ENCODE measurements around the gene OR52D1. TPM values are rescaled to one million over a fixed set of nuclear protein-coding genes. Genes with fewer than 3 reads are reported as not detected.

OR52D1 gene
- total and polyA plus RNA-seq, 9 of the 15 experiments (the other 6 are each of a cell fraction or from before 2014, with no cell fraction given): 0.14 to 1.3 (median 0.97) TPM; not detected in 6

DNA sequence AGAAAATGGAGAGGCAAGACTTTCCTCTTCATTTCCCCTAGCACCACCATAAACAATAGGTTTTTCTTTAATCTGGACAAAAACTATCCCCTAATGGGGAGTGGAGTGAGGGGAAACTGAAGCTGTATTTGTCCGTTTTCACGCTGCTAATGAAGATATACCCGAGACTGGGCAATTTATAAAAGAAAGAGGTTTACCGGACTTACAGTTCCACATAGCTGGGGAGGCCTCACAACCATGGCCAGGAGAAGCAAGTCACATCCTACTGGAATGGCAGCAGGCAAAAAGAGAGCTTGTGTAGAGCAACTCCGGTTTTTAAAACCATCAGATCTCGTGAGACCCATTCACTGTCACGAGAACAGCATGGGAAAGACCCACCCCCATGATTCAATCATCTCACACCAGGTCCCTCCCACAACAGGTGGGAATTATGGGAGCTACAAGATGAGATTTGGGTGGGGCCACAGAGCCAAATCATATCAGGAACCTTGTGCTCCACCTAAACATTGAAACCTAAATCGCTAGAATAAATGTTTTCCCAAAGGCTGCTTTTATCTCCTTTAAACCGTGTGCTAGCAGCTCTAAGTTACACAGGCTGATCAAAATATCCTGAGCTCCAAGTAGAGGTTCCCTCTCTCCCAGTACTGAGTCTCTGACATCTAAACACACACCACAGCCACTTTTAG lies 17.0 kb downstream of the OR52D1 start (continued):
- TF ChIP-seq, protein P1, sequence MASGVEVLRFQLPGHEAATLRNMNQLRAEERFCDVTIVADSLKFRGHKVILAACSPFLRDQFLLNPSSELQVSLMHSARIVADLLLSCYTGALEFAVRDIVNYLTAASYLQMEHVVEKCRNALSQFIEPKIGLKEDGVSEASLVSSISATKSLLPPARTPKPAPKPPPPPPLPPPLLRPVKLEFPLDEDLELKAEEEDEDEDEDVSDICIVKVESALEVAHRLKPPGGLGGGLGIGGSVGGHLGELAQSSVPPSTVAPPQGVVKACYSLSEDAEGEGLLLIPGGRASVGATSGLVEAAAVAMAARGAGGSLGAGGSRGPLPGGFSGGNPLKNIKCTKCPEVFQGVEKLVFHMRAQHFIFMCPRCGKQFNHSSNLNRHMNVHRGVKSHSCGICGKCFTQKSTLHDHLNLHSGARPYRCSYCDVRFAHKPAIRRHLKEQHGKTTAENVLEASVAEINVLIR (CRISPR knock-in tag; IDR thresholded peaks at IDR 0.05): no peak
- TF ChIP-seq TSC22D4 (tag; IDR thresholded peaks at IDR 0.05) (no peak), PHTF2 (CRISPR knock-in tag; IDR thresholded peaks at IDR 0.05) (no peak), CXXC5 (CRISPR knock-in tag; IDR thresholded peaks at IDR 0.05) (no peak), ARHGAP35 (IDR thresholded peaks at IDR 0.05; ENCODE audit: partially characterized antibody) (peak; percentile 95), CEBPB (tag; IDR thresholded peaks at IDR 0.05) (no peak), ZNF174 (CRISPR knock-in tag; IDR thresholded peaks at IDR 0.05) (no peak), BRD9 (IDR thresholded peaks at IDR 0.05; ENCODE audit: low read depth, partially characterized antibody) (no peak), RFX1 (IDR thresholded peaks at IDR 0.05) (no peak)
- TF ChIP-seq, protein P2, sequence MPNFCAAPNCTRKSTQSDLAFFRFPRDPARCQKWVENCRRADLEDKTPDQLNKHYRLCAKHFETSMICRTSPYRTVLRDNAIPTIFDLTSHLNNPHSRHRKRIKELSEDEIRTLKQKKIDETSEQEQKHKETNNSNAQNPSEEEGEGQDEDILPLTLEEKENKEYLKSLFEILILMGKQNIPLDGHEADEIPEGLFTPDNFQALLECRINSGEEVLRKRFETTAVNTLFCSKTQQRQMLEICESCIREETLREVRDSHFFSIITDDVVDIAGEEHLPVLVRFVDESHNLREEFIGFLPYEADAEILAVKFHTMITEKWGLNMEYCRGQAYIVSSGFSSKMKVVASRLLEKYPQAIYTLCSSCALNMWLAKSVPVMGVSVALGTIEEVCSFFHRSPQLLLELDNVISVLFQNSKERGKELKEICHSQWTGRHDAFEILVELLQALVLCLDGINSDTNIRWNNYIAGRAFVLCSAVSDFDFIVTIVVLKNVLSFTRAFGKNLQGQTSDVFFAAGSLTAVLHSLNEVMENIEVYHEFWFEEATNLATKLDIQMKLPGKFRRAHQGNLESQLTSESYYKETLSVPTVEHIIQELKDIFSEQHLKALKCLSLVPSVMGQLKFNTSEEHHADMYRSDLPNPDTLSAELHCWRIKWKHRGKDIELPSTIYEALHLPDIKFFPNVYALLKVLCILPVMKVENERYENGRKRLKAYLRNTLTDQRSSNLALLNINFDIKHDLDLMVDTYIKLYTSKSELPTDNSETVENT (CRISPR knock-in tag; IDR thresholded peaks at IDR 0.05): no peak
- TF ChIP-seq, protein P3, sequence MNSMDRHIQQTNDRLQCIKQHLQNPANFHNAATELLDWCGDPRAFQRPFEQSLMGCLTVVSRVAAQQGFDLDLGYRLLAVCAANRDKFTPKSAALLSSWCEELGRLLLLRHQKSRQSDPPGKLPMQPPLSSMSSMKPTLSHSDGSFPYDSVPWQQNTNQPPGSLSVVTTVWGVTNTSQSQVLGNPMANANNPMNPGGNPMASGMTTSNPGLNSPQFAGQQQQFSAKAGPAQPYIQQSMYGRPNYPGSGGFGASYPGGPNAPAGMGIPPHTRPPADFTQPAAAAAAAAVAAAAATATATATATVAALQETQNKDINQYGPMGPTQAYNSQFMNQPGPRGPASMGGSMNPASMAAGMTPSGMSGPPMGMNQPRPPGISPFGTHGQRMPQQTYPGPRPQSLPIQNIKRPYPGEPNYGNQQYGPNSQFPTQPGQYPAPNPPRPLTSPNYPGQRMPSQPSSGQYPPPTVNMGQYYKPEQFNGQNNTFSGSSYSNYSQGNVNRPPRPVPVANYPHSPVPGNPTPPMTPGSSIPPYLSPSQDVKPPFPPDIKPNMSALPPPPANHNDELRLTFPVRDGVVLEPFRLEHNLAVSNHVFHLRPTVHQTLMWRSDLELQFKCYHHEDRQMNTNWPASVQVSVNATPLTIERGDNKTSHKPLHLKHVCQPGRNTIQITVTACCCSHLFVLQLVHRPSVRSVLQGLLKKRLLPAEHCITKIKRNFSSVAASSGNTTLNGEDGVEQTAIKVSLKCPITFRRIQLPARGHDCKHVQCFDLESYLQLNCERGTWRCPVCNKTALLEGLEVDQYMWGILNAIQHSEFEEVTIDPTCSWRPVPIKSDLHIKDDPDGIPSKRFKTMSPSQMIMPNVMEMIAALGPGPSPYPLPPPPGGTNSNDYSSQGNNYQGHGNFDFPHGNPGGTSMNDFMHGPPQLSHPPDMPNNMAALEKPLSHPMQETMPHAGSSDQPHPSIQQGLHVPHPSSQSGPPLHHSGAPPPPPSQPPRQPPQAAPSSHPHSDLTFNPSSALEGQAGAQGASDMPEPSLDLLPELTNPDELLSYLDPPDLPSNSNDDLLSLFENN (IDR thresholded peaks at IDR 0.05; ENCODE audit: low read depth in 2 of 2, low read length in 2 of 2): 0 out of 4 replicates have a peak, but pooled peaks of 1 of the 2 experiments have one; percentile 56
- TF ChIP-seq, protein P4, sequence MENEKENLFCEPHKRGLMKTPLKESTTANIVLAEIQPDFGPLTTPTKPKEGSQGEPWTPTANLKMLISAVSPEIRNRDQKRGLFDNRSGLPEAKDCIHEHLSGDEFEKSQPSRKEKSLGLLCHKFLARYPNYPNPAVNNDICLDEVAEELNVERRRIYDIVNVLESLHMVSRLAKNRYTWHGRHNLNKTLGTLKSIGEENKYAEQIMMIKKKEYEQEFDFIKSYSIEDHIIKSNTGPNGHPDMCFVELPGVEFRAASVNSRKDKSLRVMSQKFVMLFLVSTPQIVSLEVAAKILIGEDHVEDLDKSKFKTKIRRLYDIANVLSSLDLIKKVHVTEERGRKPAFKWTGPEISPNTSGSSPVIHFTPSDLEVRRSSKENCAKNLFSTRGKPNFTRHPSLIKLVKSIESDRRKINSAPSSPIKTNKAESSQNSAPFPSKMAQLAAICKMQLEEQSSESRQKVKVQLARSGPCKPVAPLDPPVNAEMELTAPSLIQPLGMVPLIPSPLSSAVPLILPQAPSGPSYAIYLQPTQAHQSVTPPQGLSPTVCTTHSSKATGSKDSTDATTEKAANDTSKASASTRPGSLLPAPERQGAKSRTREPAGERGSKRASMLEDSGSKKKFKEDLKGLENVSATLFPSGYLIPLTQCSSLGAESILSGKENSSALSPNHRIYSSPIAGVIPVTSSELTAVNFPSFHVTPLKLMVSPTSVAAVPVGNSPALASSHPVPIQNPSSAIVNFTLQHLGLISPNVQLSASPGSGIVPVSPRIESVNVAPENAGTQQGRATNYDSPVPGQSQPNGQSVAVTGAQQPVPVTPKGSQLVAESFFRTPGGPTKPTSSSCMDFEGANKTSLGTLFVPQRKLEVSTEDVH (IDR thresholded peaks at IDR 0.05; ENCODE audit: low read depth, partially characterized antibody): no peak
- TF ChIP-seq, protein P5, sequence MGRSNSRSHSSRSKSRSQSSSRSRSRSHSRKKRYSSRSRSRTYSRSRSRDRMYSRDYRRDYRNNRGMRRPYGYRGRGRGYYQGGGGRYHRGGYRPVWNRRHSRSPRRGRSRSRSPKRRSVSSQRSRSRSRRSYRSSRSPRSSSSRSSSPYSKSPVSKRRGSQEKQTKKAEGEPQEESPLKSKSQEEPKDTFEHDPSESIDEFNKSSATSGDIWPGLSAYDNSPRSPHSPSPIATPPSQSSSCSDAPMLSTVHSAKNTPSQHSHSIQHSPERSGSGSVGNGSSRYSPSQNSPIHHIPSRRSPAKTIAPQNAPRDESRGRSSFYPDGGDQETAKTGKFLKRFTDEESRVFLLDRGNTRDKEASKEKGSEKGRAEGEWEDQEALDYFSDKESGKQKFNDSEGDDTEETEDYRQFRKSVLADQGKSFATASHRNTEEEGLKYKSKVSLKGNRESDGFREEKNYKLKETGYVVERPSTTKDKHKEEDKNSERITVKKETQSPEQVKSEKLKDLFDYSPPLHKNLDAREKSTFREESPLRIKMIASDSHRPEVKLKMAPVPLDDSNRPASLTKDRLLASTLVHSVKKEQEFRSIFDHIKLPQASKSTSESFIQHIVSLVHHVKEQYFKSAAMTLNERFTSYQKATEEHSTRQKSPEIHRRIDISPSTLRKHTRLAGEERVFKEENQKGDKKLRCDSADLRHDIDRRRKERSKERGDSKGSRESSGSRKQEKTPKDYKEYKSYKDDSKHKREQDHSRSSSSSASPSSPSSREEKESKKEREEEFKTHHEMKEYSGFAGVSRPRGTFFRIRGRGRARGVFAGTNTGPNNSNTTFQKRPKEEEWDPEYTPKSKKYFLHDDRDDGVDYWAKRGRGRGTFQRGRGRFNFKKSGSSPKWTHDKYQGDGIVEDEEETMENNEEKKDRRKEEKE (IDR thresholded peaks at IDR 0.05; ENCODE audit: borderline replicate concordance in 1 of 2, control insufficient read depth in 1 of 2, low read depth in 2 of 2, low read length in 1 of 2): peak in 1 of 2 experiments; percentile 79; a peak in 1 of 4 replicates

Data from K562 (cell line).